Measurements from ENCODE around the gene GRAP2. TPM values are rescaled to one million over a fixed set of nuclear protein-coding genes. Genes with fewer than 3 reads are reported as not detected.

Gene GRAP2
- total RNA-seq, 1 experiment from 2014 or later: not detected

GRCh38 chr22:39923696-39924095 is 22.8 kb downstream of the GRAP2 start:
- Histone ChIP-seq H4K20me1 (ENCODE audit: low read length) (no peaks in the 10 kb centered on the region), H3K36me3 (ENCODE audit: low read depth, low read length) (no peaks in the 10 kb centered on the region), H3K9me2 (replicated peaks; ENCODE audit: low read length) (no peaks in the 10 kb centered on the region), H3K27me3 (ENCODE audit: low read length) (peaks cover 74% of the 10 kb centered on the region), H2AFZ (ENCODE audit: low read length) (no peak overlapping the region), H3K9ac (ENCODE audit: low read length) (no peak overlapping the region), H3K4me1 (ENCODE audit: insufficient read depth, low read length) (no peaks in the 10 kb centered on the region), H3K27ac (ENCODE audit: low read length) (no peak overlapping the region), H3K4me3 (ENCODE audit: low read length) (no peak overlapping the region), H3K79me2 (ENCODE audit: low read length) (no peaks in the 10 kb centered on the region), H3F3A (ENCODE audit: low read length, unreplicated experiment) (no peaks in the 10 kb centered on the region), H3K9me3 (ENCODE audit: low read length) (no peaks in the 10 kb centered on the region), H3K4me2 (ENCODE audit: low read length) (no peak overlapping the region)
- ChIA-PET POLR2A (ENCODE audit: unreplicated experiment) (no interaction called here), CTCF (no interaction called here)
- ATAC-seq (no peak), DNase-seq (no peak)
- TF ChIP-seq EZH2 (IDR thresholded peaks at IDR 0.05; ENCODE audit: low read length, unreplicated experiment) (no peak), EZH2phosphoT487 (IDR thresholded peaks at IDR 0.05; ENCODE audit: borderline replicate concordance, low read length) (no peak), CTCF (conservative IDR thresholded peaks at IDR 0.05; ENCODE audit: low read depth, low read length) (no peak)
- no TSS peak for BruUV-seq (replicated peaks)
- intact Hi-C loops (cut with micrococcal nuclease): no loop called here

GRCh38 chr22:39924286-39924685 is 23.4 kb downstream of the GRAP2 start:
- intact Hi-C loops (cut with micrococcal nuclease): no loop called here
- no peak overlapping the region for H2AFZ ChIP-seq (ENCODE audit: low read length)
- H4K20me1 ChIP-seq (ENCODE audit: low read length): no peaks in the 10 kb centered on the region
- H3K27ac ChIP-seq (ENCODE audit: low read length): no peak overlapping the region
- TF ChIP-seq EZH2 (IDR thresholded peaks at IDR 0.05; ENCODE audit: low read length, unreplicated experiment) (no peak), EZH2phosphoT487 (IDR thresholded peaks at IDR 0.05; ENCODE audit: borderline replicate concordance, low read length) (no peak), CTCF (conservative IDR thresholded peaks at IDR 0.05; ENCODE audit: low read depth, low read length) (no peak)
- H3K4me2 ChIP-seq (ENCODE audit: low read length): no peak overlapping the region
- no peak overlapping the region for H3K4me3 ChIP-seq (ENCODE audit: low read length)
- no peaks in the 10 kb centered on the region for H3K9me3 ChIP-seq (ENCODE audit: low read length)
- H3K36me3 ChIP-seq (ENCODE audit: low read depth, low read length): no peaks in the 10 kb centered on the region
- H3K79me2 ChIP-seq (ENCODE audit: low read length): no peaks in the 10 kb centered on the region
- H3K27me3 ChIP-seq (ENCODE audit: low read length): peaks cover 72% of the 10 kb centered on the region
- H3K9ac ChIP-seq (ENCODE audit: low read length): no peak overlapping the region
- ATAC-seq: no peak
- H3K4me1 ChIP-seq (ENCODE audit: insufficient read depth, low read length): no peaks in the 10 kb centered on the region
- ChIA-PET POLR2A (ENCODE audit: unreplicated experiment) (no interaction called here), CTCF (no interaction called here)
- DNase-seq: no peak
- H3K9me2 ChIP-seq (replicated peaks; ENCODE audit: low read length): no peaks in the 10 kb centered on the region
- BruUV-seq (replicated peaks): no TSS peak
- no peaks in the 10 kb centered on the region for H3F3A ChIP-seq (ENCODE audit: low read length, unreplicated experiment)

GRCh38 chr22:39925273-39925672 is 24.4 kb downstream of the GRAP2 start:
- ChIA-PET CTCF (no interaction called here), POLR2A (ENCODE audit: unreplicated experiment) (no interaction called here)
- peaks cover 69% of the 10 kb centered on the region for H3K27me3 ChIP-seq (ENCODE audit: low read length)

More at GRCh38 chr22:39925273-39925672, 24.4 kb downstream of the GRAP2 start:
- Histone ChIP-seq H3K36me3 (ENCODE audit: low read depth, low read length) (no peaks in the 10 kb centered on the region), H3K4me3 (ENCODE audit: low read length) (no peak overlapping the region), H2AFZ (ENCODE audit: low read length) (no peak overlapping the region), H3K79me2 (ENCODE audit: low read length) (no peaks in the 10 kb centered on the region), H3K9me3 (ENCODE audit: low read length) (no peaks in the 10 kb centered on the region), H3F3A (ENCODE audit: low read length, unreplicated experiment) (no peaks in the 10 kb centered on the region), H3K9ac (ENCODE audit: low read length) (no peak overlapping the region), H3K27ac (ENCODE audit: low read length) (no peak overlapping the region), H3K9me2 (replicated peaks; ENCODE audit: low read length) (no peaks in the 10 kb centered on the region), H4K20me1 (ENCODE audit: low read length) (no peaks in the 10 kb centered on the region), H3K4me2 (ENCODE audit: low read length) (no peak overlapping the region), H3K4me1 (ENCODE audit: insufficient read depth, low read length) (no peaks in the 10 kb centered on the region)
- ATAC-seq: no peak
- no peak for DNase-seq
- BruUV-seq (replicated peaks): no TSS peak
- intact Hi-C loops (cut with micrococcal nuclease): no loop called here
- TF ChIP-seq EZH2phosphoT487 (IDR thresholded peaks at IDR 0.05; ENCODE audit: borderline replicate concordance, low read length): no peak
- TF ChIP-seq CTCF (conservative IDR thresholded peaks at IDR 0.05; ENCODE audit: low read depth, low read length): no peak
- no peak for TF ChIP-seq EZH2 (IDR thresholded peaks at IDR 0.05; ENCODE audit: low read length, unreplicated experiment)

All from PC-3 (cell line).